Karpas-422 (cell line): ENCODE data around the gene PEX11A. TPM values are rescaled to one million over a fixed set of nuclear protein-coding genes. Genes with fewer than 3 reads are reported as not detected.

Source experiments
- DNase-seq: peaks from one replicate; pipeline ENCODE4 v3.0.0-alpha.2; 2015
- H2AFZ ChIP-seq: fragments of 200-600 bp; sonication (generic); 2 replicates; pipeline ENCODE4 v1.6.1; 2014; ENCODE audit warnings: antibody characterized with exemption, low read length, mixed read lengths
- H3K27ac ChIP-seq: fragments of 200-600 bp; sonication (generic); 2 replicates; pipeline ENCODE4 v1.5.1; 2014; ENCODE audit warnings: mild to moderate bottlenecking, low read length, moderate library complexity
- H3K27me3 ChIP-seq: fragments of 200-600 bp; sonication (generic); 2 replicates; pipeline ENCODE4 v1.6.1; 2014; ENCODE audit warnings: low read length, mixed read lengths
- H3K36me3 ChIP-seq: fragments of 200-600 bp; sonication (generic); 2 replicates; pipeline ENCODE4 v1.6.1; 2014; ENCODE audit warnings: low read length, mixed read lengths; ENCODE audit not compliant: insufficient read depth
- H3K4me1 ChIP-seq: fragments of 200-600 bp; sonication (generic); 2 replicates; pipeline ENCODE4 v1.6.1; 2014; ENCODE audit warnings: mild to moderate bottlenecking, low read length, mixed read lengths
- H3K4me2 ChIP-seq: fragments of 200-600 bp; sonication (generic); 2 replicates; pipeline ENCODE4 v1.6.1; 2014; ENCODE audit warnings: low read length, low read depth, mild to moderate bottlenecking; ENCODE audit not compliant: poor library complexity, severe bottlenecking
- H3K4me3 ChIP-seq: fragments of 200-600 bp; sonication (generic); 2 replicates; pipeline ENCODE4 v1.5.1; 2014; ENCODE audit warnings: mild to moderate bottlenecking, antibody characterized with exemption, low read length, mixed read lengths
- H3K79me2 ChIP-seq: fragments of 200-600 bp; sonication (generic); 2 replicates; pipeline ENCODE4 v1.6.1; 2014; ENCODE audit warnings: mild to moderate bottlenecking, low read length, mixed read lengths
- H3K9ac ChIP-seq: fragments of 200-600 bp; sonication (generic); 2 replicates; pipeline ENCODE4 v1.6.0; 2014; ENCODE audit warnings: low read length
- H3K9me2 ChIP-seq: fragments of 200-600 bp; sonication (generic), shearing (Covaris generic); replicated peaks from 2 replicates; pipeline ENCODE4 v1.6.0; 2014; ENCODE audit warnings: mild to moderate bottlenecking, low read length, moderate library complexity; ENCODE audit not compliant: insufficient read depth
- H3K9me3 ChIP-seq: fragments of 300-700, 200-600 bp; sonication (generic); 2 replicates; pipeline ENCODE4 v1.6.1; 2014; ENCODE audit warnings: low read length, mixed read lengths
- H4K20me1 ChIP-seq: fragments of 200-600 bp; sonication (generic); 2 replicates; pipeline ENCODE4 v1.6.1; 2014; ENCODE audit warnings: mild to moderate bottlenecking, antibody characterized with exemption, low read length, low read depth; ENCODE audit not compliant: insufficient read depth
- small RNA-seq: library from RNA; depleted of rRNA; stranded (forward); fragments of <200 nt; gene quantifications from one replicate; pipeline ENCODE3, GENCODE V24; 2014
- total RNA-seq: library from RNA; depleted of rRNA; stranded (reverse); fragments of >200 nt; shearing (Covaris generic); gene quantifications from 2 replicates; pipeline ENCODE4 v1.2.3, GENCODE V29; 2014; ENCODE audit warnings: low replicate concordance; rRNA removed

Gene PEX11A
- total RNA-seq, 1 experiment from 2014 or later, result not detected

DNA sequence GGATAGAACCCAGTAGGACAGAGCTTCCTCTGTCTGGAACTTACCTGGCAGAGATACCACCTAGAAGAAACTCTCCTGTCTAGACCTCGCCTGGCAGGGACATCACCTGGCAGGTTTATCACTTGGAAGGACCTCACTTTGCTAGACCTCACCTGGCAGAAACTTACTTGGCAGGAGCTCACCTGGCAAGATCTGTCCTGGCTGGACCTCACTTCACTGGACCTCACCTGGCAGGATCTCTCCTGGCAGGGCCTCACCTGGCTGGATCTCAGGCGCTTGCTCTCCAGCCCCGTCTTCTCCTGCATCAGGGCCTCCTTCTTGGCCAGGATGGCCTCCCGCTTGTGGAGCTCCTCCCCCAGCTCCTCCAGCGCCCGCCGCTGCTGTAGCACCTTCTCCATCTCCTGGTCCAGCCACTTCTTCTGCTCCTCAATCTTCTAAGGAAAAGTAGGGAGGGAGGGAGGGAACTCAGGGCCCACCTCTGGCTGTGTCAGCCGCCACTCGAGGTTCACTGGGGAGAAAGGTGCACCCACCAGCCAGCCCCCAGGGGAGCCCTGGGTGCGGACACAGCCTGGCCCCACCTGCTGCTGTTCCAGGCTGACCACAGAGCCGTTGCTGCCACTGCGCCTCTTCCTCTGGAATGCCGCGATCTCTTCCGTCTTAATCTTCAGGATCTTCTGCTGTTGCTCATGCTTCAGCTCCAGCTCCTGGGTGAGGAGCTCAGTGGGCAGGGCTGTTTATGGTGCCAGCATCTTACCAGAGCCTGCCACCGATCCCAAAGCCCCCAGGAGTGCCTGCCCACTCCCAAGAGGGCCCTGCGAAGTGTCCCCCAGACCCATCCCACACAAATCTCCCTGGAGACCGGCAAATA, 57.8 kb downstream of the PEX11A start:
- no peak overlapping the region for H3K9ac ChIP-seq
- H3K9me3 ChIP-seq, result no peaks in the 10 kb centered on the region
- H3K4me3 ChIP-seq, result no peak overlapping the region
- H3K79me2 ChIP-seq, result no peaks in the 10 kb centered on the region
- H3K4me1 ChIP-seq, result no peaks in the 10 kb centered on the region
- no peaks in the 10 kb centered on the region for H3K9me2 ChIP-seq
- DNase-seq, result no peak
- no peaks in the 10 kb centered on the region for H3K27me3 ChIP-seq
- H2AFZ ChIP-seq, result no peak overlapping the region
- H4K20me1 ChIP-seq, result peaks cover 23% of the 10 kb centered on the region; the same call in 1 of the 2 replicates
- peaks cover 20% of the 10 kb centered on the region for H3K36me3 ChIP-seq
- H3K4me2 ChIP-seq, result no peak overlapping the region
- no peak overlapping the region for H3K27ac ChIP-seq

DNA sequence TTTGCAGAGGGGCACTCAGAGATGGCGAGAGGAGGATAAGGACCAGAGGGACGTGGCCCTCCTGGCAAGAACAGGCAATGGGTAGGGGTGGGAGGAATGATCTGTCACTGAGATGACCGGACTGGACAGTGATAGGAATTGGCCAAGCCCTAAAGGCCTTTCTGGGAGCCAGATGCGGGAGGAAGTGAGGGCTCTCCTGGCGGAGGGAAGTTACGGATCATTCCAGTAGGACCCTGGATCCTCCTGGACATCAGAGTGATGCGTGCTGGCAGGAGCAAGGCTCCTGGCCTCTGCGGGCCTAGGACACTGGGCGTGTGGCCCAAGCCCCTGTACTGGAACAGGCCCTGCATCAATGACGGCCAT, 58.7 kb downstream of the PEX11A start:
- Histone ChIP-seq H3K9me3 (no peaks in the 10 kb centered on the region), H3K9ac (no peak overlapping the region), H2AFZ (no peak overlapping the region), H3K4me1 (peaks cover 4% of the 10 kb centered on the region), H3K9me2 (no peaks in the 10 kb centered on the region), H4K20me1 (peaks cover 33% of the 10 kb centered on the region), H3K36me3 (peaks cover 29% of the 10 kb centered on the region), H3K4me3 (no peak overlapping the region), H3K27me3 (no peaks in the 10 kb centered on the region), H3K27ac (no peak overlapping the region), H3K79me2 (no peaks in the 10 kb centered on the region), H3K4me2 (no peak overlapping the region)
- no peak for DNase-seq

Small RNA genes within 50 kb of the gene (small RNA-seq; reads per million reads assigned to genes)
- gene RNU6-132P, result 0.28 reads per million

Other genes starting within 250 kb of the PEX11A start
- not detected in 2 replicates for gene RHCG, start 194.2 kb downstream of the PEX11A start, total RNA-seq
- 5.1 and 5.5 TPM in 2 replicates for gene TICRR, start 115.3 kb downstream of the PEX11A start, total RNA-seq
- not detected in 2 replicates for gene KIF7, start 35.3 kb downstream of the PEX11A start, total RNA-seq
- not detected in 2 replicates for gene PLIN1, start 11.4 kb downstream of the PEX11A start, total RNA-seq
- gene WDR93, start 57 bp upstream of the PEX11A start, total RNA-seq, result not detected in 2 replicates
- gene MESP1, start 60.5 kb upstream of the PEX11A start, total RNA-seq, result 0.14 TPM in 1 of 2 replicates, not detected in the other
- gene MESP2, start 85.6 kb upstream of the PEX11A start, total RNA-seq, result not detected in 2 replicates
- 0.58 TPM in 1 of 2 replicates, not detected in the other for gene ANPEP, start 124.1 kb upstream of the PEX11A start, total RNA-seq
- 29.3 and 40.7 TPM in 2 replicates for gene AP3S2, start 203.2 kb upstream of the PEX11A start, total RNA-seq
- not detected in 2 replicates for gene ARPIN, start 222.2 kb upstream of the PEX11A start, total RNA-seq